GM19025 (cell line): ENCODE measurements around the gene PODXL2.
"Not testable (repeated sequence)": the region's sequence is repeated elsewhere in the genome, so short reads cannot be mapped to it uniquely, and the experiment has no call there.

ENCODE experiments used
- ATAC-seq: cut with Tn5 transposase; IDR thresholded peaks from one replicate; pipeline ENCODE4 v1.9.1; 2021; ENCODE audit warnings: mild to moderate bottlenecking, low read depth, moderate library complexity; ENCODE audit not compliant: unreplicated experiment

The PODXL2 gene

GRCh38 chr3:127604546-127605165 is 24.3 kb upstream of the PODXL2 start:
- no peak for ATAC-seq

- not testable (repeated sequence) for ATAC-seq
These were observed 23.4 kb upstream of the PODXL2 start for GRCh38 chr3:127605547-127605946.

- ATAC-seq: no peak
These were observed 22.7 kb upstream of the PODXL2 start for GRCh38 chr3:127606086-127606805.

GRCh38 chr3:127606981-127607595 is 21.9 kb upstream of the PODXL2 start:
- ATAC-seq: no peak

DNA sequence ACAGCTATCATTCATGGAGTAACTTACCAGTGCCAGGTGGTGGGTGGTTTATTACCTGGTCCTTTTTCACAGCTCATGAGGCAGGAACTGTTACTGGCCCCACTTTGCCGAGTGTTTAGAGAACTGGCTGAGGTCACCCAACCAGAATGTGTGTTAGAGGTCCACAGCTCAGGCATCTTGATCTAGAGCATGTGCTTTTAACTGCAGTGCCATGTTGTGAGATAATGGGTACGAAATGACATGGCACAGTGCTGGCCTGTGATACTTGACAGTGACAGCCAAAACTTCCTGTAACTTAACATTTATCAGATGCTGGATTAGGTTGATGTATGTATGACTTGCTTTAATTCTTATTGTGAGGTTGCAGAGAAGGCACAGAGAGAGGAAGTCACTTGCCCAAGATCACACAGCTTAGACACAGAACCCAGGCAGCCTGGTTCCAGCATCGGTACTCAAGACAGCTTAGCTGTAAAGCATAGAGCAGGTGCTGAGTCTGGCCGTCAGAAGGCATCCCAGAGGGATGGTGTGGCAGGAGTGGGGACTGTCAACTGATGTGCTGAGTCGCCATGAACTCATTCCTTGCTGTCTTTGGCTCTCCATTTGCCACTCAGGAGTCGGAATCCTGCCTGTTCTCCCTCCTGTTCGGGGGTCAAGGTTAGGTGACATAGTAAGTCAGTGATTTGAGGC is 21.2 kb upstream of the PODXL2 start:
- no peak for ATAC-seq

GRCh38 chr3:127608362-127608718 is 20.6 kb upstream of the PODXL2 start:
- no peak for ATAC-seq

- ATAC-seq: no peak
These were observed 18.9 kb upstream of the PODXL2 start for GRCh38 chr3:127610105-127610504.

- no peak for ATAC-seq
These were observed 17.7 kb upstream of the PODXL2 start for GRCh38 chr3:127611251-127611650.

- ATAC-seq: no peak
These were observed 16.0 kb upstream of the PODXL2 start for GRCh38 chr3:127612966-127613365.

GRCh38 chr3:127613406-127613805 is 15.6 kb upstream of the PODXL2 start:
- no peak for ATAC-seq

DNA sequence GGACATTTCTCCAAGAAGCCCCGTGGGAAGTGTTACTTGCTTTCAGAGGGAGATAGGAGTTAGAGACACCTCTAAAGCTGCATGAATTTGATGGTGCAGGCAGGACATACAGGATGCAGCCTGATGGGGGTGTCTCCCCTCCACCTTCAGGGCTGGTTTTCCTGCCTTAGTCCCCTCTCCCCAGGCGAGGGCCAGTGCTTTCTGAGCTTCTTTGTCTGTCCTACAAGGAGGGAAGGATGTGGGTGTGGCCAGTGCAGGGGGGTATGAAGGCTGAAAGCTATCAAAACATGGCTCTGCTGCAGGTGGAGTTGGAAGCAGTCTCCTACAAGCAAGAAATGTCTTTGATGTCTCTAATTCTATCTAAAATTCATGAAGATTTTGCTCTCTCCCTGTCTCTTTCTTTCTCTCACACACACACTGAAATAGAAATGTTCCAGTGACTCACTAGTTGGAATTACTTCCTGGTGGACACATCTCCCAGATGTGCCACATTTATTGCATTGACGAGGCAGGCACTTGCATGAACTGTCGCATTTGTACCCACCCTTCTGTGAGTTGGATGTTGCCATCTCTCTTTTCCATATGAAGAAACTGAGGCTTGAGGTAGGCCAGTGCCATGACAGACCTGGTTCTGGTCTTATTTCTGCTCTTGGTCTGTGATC is 13.9 kb upstream of the PODXL2 start:
- no peak for ATAC-seq

GRCh38 chr3:127615631-127616305 is 13.2 kb upstream of the PODXL2 start:
- no peak for ATAC-seq

- no peak for ATAC-seq
These were observed 12.0 kb upstream of the PODXL2 start for GRCh38 chr3:127616836-127617605.

- ATAC-seq: no peak
These were observed 10.1 kb upstream of the PODXL2 start for GRCh38 chr3:127618891-127619290.

GRCh38 chr3:127620637-127621375 is 8.2 kb upstream of the PODXL2 start:
- no peak for ATAC-seq

DNA sequence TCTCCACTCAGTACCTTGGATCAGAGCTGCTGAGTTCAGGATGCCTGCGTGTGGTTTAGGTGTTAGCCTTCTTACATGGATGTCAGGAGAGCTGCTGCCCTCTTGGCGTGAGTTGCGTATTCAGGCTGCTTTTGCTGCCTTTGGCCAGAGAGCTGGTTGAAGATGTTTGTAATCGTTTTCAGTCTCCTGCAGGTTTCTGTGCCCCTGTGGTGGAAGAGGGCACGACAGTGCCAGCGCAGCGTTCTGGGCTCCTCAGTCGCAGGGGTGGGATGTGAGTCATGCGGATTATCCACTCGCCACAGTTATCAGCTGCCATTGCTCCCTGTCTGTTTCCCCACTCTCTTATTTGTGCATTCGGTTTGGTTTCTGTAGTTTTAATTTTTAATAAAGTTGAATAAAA is 7.0 kb upstream of the PODXL2 start:
- no peak for ATAC-seq

- ATAC-seq: no peak
These were observed 6.0 kb upstream of the PODXL2 start for GRCh38 chr3:127622772-127623576.

- no peak for ATAC-seq
These were observed 4.9 kb upstream of the PODXL2 start for GRCh38 chr3:127624063-127624462.
